ENCODE measurements around the gene MCCC2. TPM values are rescaled to one million over a fixed set of nuclear protein-coding genes. Genes with fewer than 3 reads are reported as not detected.

MCCC2 gene
- total RNA-seq, 1 experiment from 2014 or later: 47.2 TPM

DNA sequence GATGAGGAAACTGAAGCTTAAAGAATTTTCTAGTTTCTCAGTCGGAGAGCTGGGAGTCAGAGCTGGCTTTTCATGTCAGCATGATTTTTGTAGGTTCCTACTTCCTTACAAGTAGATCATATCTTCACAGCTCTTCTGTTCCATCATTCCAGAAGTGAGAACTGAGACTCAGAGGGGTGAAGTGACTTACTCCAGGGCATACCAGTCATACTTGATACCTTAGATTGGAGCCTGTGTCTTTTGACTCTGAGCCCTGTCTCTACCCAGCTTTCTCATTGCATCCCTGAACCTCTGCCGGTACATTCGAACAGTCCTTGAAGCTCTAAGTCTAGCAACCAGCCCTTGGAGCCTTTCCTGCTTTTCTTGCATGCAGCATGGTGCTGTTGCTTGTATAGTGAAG is 53.3 kb downstream of the MCCC2 start:
- POLR2A ChIA-PET: no interaction called here
- no peak for TF ChIP-seq ZFX (IDR thresholded peaks at IDR 0.05)
- no peak for TF ChIP-seq ATF3 (IDR thresholded peaks at IDR 0.05)
- TF ChIP-seq, protein P1, sequence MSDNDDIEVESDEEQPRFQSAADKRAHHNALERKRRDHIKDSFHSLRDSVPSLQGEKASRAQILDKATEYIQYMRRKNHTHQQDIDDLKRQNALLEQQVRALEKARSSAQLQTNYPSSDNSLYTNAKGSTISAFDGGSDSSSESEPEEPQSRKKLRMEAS (IDR thresholded peaks at IDR 0.05): no peak
- TF ChIP-seq ZBTB33 (IDR thresholded peaks at IDR 0.05; ENCODE audit: extremely low read depth, insufficient replicate concordance, low read length): no peak
- no peak for TF ChIP-seq SP1 (IDR thresholded peaks at IDR 0.05; ENCODE audit: low read depth)
- no peak for TF ChIP-seq TCF7L2 (IDR thresholded peaks at IDR 0.05; ENCODE audit: borderline replicate concordance, extremely low read depth, insufficient read depth, insufficient read length)
- no peak for TF ChIP-seq EGR1 (IDR thresholded peaks at IDR 0.05; ENCODE audit: low read depth)
- Histone ChIP-seq H3K27me3 (ENCODE audit: insufficient read depth, low read length) (no peaks in the 10 kb centered on the region), H3K4me3 (replicated peaks in 1 of 2; ENCODE audit: low read depth in 1 of 2, low read length in 2 of 2) (no peak overlapping the region), H3K4me1 (ENCODE audit: control insufficient read depth in 1 of 2, insufficient read depth in 2 of 2, low read length in 2 of 2) (no peaks in the 10 kb centered on the region), H3K27ac (ENCODE audit: low read depth, low read length) (no peak overlapping the region), H4K20me1 (ENCODE audit: insufficient read depth) (no peaks in the 10 kb centered on the region), H3K36me3 (ENCODE audit: control insufficient read depth in 1 of 2, insufficient read depth in 2 of 2, low read length in 2 of 2) (no peaks in the 10 kb centered on the region; a peak in 1 of 4 replicates), H3K9me3 (ENCODE audit: control insufficient read depth in 1 of 2, insufficient read depth in 1 of 2, low read depth in 1 of 2, low read length in 2 of 2) (no peaks in the 10 kb centered on the region), H3K4me2 (ENCODE audit: low read length) (no peak overlapping the region), H3K79me2 (ENCODE audit: insufficient read depth, low read length) (no peaks in the 10 kb centered on the region), H2AFZ (ENCODE audit: low read depth, low read length, poor library complexity, severe bottlenecking) (no peak overlapping the region), H3K9ac (ENCODE audit: low read length) (no peak overlapping the region), H3K9me2 (ENCODE audit: insufficient read depth) (no peaks in the 10 kb centered on the region)
- no peak for DNase-seq (ENCODE audit: low read depth, low spot score)
- intact Hi-C loops (cut with micrococcal nuclease): loop anchor here (5.0 kb wide), 1 partner anchor 37 kb away; no protein-coding TSS in a partner anchor
- BruUV-seq (replicated peaks): no TSS peak
- RAD21 ChIA-PET (ENCODE audit: low non-redundant PET in 1 of 2, low total read pairs in 2 of 2, uncharacterized antibody in 2 of 2, unreplicated experiment in 2 of 2): no interaction called here
- no peak for ATAC-seq
- CTCF ChIA-PET: interaction anchor here (1.3 kb wide), 1 partner anchor 39 kb away, joined by 3 read pairs; no protein-coding TSS in a partner anchor

GRCh38 chr5:71645030-71645429 is 57.9 kb downstream of the MCCC2 start:
- intact Hi-C loops (cut with micrococcal nuclease): no loop called here
- DNase-seq (ENCODE audit: low read depth, low spot score) (no peak), ATAC-seq (no peak)
- ChIA-PET CTCF (no interaction called here), RAD21 (ENCODE audit: low non-redundant PET in 1 of 2, low total read pairs in 2 of 2, uncharacterized antibody in 2 of 2, unreplicated experiment in 2 of 2) (no interaction called here), POLR2A (no interaction called here)
- no peak overlapping the region for H3K27ac ChIP-seq (ENCODE audit: low read depth, low read length)
- no peaks in the 10 kb centered on the region for H3K4me1 ChIP-seq (ENCODE audit: control insufficient read depth in 1 of 2, insufficient read depth in 2 of 2, low read length in 2 of 2)
- H2AFZ ChIP-seq (ENCODE audit: low read depth, low read length, poor library complexity, severe bottlenecking): no peak overlapping the region
- no peaks in the 10 kb centered on the region for H3K79me2 ChIP-seq (ENCODE audit: insufficient read depth, low read length)
- no peaks in the 10 kb centered on the region for H3K9me3 ChIP-seq (ENCODE audit: control insufficient read depth in 1 of 2, insufficient read depth in 1 of 2, low read depth in 1 of 2, low read length in 2 of 2)
- H4K20me1 ChIP-seq (ENCODE audit: insufficient read depth): no peaks in the 10 kb centered on the region
- H3K27me3 ChIP-seq (ENCODE audit: insufficient read depth, low read length): no peaks in the 10 kb centered on the region
- peaks cover 4% of the 10 kb centered on the region in 2 experiments; a peak in 1 of 4 replicates for H3K36me3 ChIP-seq (ENCODE audit: control insufficient read depth in 1 of 2, insufficient read depth in 2 of 2, low read length in 2 of 2)
- no TSS peak for BruUV-seq (replicated peaks)
- H3K4me3 ChIP-seq (replicated peaks in 1 of 2; ENCODE audit: low read depth in 1 of 2, low read length in 2 of 2): no peak overlapping the region
- no peaks in the 10 kb centered on the region for H3K9me2 ChIP-seq (ENCODE audit: insufficient read depth)
- H3K9ac ChIP-seq (ENCODE audit: low read length): no peak overlapping the region
- H3K4me2 ChIP-seq (ENCODE audit: low read length): no peak overlapping the region
- no peak for TF ChIP-seq SIN3A (IDR thresholded peaks at IDR 0.05; ENCODE audit: low read depth)
- no peak for TF ChIP-seq RAD21 (IDR thresholded peaks at IDR 0.05; ENCODE audit: low read depth)
- no peak for TF ChIP-seq ELF1 (IDR thresholded peaks at IDR 0.05; ENCODE audit: borderline replicate concordance, low read depth)
- no peak for TF ChIP-seq CBX3 (IDR thresholded peaks at IDR 0.05; ENCODE audit: low read depth)
- TF ChIP-seq SP1 (IDR thresholded peaks at IDR 0.05; ENCODE audit: low read depth): no peak
- TF ChIP-seq, protein P2, sequence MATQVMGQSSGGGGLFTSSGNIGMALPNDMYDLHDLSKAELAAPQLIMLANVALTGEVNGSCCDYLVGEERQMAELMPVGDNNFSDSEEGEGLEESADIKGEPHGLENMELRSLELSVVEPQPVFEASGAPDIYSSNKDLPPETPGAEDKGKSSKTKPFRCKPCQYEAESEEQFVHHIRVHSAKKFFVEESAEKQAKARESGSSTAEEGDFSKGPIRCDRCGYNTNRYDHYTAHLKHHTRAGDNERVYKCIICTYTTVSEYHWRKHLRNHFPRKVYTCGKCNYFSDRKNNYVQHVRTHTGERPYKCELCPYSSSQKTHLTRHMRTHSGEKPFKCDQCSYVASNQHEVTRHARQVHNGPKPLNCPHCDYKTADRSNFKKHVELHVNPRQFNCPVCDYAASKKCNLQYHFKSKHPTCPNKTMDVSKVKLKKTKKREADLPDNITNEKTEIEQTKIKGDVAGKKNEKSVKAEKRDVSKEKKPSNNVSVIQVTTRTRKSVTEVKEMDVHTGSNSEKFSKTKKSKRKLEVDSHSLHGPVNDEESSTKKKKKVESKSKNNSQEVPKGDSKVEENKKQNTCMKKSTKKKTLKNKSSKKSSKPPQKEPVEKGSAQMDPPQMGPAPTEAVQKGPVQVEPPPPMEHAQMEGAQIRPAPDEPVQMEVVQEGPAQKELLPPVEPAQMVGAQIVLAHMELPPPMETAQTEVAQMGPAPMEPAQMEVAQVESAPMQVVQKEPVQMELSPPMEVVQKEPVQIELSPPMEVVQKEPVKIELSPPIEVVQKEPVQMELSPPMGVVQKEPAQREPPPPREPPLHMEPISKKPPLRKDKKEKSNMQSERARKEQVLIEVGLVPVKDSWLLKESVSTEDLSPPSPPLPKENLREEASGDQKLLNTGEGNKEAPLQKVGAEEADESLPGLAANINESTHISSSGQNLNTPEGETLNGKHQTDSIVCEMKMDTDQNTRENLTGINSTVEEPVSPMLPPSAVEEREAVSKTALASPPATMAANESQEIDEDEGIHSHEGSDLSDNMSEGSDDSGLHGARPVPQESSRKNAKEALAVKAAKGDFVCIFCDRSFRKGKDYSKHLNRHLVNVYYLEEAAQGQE (IDR thresholded peaks at IDR 0.05; ENCODE audit: low read depth): no peak
- TF ChIP-seq FOSL1 (IDR thresholded peaks at IDR 0.05; ENCODE audit: low read depth): no peak
- TF ChIP-seq CEBPB (IDR thresholded peaks at IDR 0.05; ENCODE audit: low read depth): no peak
- TF ChIP-seq, protein P1 (IDR thresholded peaks at IDR 0.05): no peak
- TF ChIP-seq POLR2AphosphoS5 (IDR thresholded peaks at IDR 0.05; ENCODE audit: low read depth, low read length): no peak
- TF ChIP-seq EZH2phosphoT487 (IDR thresholded peaks at IDR 0.05; ENCODE audit: borderline replicate concordance): no peak
- TF ChIP-seq EGR1 (IDR thresholded peaks at IDR 0.05; ENCODE audit: low read depth): no peak

All from HCT116 (cell line).